ENCODE measurements around the gene ETDC. TPM values are rescaled to one million over a fixed set of nuclear protein-coding genes. Genes with fewer than 3 reads are reported as not detected.

Gene ETDC
- total RNA-seq, 2 experiments from 2014 or later, result not detected

- CTCF ChIA-PET, result no interaction called here
- no peak for TF ChIP-seq CTCF (IDR thresholded peaks at IDR 0.05)
- H3K9me3 ChIP-seq (ENCODE audit: control insufficient read depth in 1 of 2, insufficient read depth in 1 of 2, low read length in 2 of 2), result peaks cover 0 to 3% of the 10 kb centered on the region in 2 experiments
- H3K27me3 Mint-ChIP-seq, result no peaks in the 10 kb centered on the region
- H3K4me3 ChIP-seq (ENCODE audit: low read length), result no peak overlapping the region
- H3K36me3 ChIP-seq (ENCODE audit: insufficient read depth, low read length), result peaks cover 6% of the 10 kb centered on the region
- no peaks in the 10 kb centered on the region for H3K27me3 ChIP-seq (ENCODE audit: control insufficient read depth in 1 of 2, insufficient read depth in 2 of 2, low read length in 2 of 2)
- POLR2A ChIA-PET, result no interaction called here
- H3K9me3 Mint-ChIP-seq, result no peaks in the 10 kb centered on the region
- no peak for ATAC-seq (ENCODE audit: poor library complexity)
- H3K4me1 ChIP-seq (ENCODE audit: insufficient read depth, low read length), result peaks cover 9% of the 10 kb centered on the region
- no peak overlapping the region for H3K27ac Mint-ChIP-seq
- H3K36me3 Mint-ChIP-seq (ENCODE audit: low read depth), result peaks cover 80% of the 10 kb centered on the region
- intact Hi-C loops (cut with DNase I, micrococcal nuclease), result no loop called here
- peaks cover 27% of the 10 kb centered on the region for H3K4me1 Mint-ChIP-seq (ENCODE audit: low read depth)
- H3K4me3 Mint-ChIP-seq, result no peak overlapping the region
- no peak overlapping the region for H3K27ac ChIP-seq (ENCODE audit: low read depth in 1 of 2, low read length in 2 of 2)
- DNase-seq, result no peak
These were observed 19.2 kb downstream of the ETDC start for GRCh38 chrX:135328421-135329005.

GRCh38 chrX:135330706-135331105 lies 21.4 kb downstream of the ETDC start:
- no peak overlapping the region for H3K27ac Mint-ChIP-seq
- no peak for DNase-seq
- H3K27me3 Mint-ChIP-seq, result no peaks in the 10 kb centered on the region
- intact Hi-C loops (cut with DNase I, micrococcal nuclease), result no loop called here
- POLR2A ChIA-PET, result no interaction called here
- H3K36me3 Mint-ChIP-seq (ENCODE audit: low read depth), result peaks cover 88% of the 10 kb centered on the region
- Histone ChIP-seq H3K9me3 (ENCODE audit: control insufficient read depth in 1 of 2, insufficient read depth in 1 of 2, low read length in 2 of 2) (no peaks in the 10 kb centered on the region), H3K4me1 (ENCODE audit: insufficient read depth, low read length) (peaks cover 9% of the 10 kb centered on the region), H3K4me3 (ENCODE audit: low read length) (no peak overlapping the region), H3K27ac (ENCODE audit: low read depth in 1 of 2, low read length in 2 of 2) (no peak overlapping the region), H3K36me3 (ENCODE audit: insufficient read depth, low read length) (peaks cover 6% of the 10 kb centered on the region), H3K27me3 (ENCODE audit: control insufficient read depth in 1 of 2, insufficient read depth in 2 of 2, low read length in 2 of 2) (no peaks in the 10 kb centered on the region)
- H3K9me3 Mint-ChIP-seq, result no peaks in the 10 kb centered on the region
- CTCF ChIA-PET, result no interaction called here
- peaks cover 40% of the 10 kb centered on the region for H3K4me1 Mint-ChIP-seq (ENCODE audit: low read depth)
- no peak for TF ChIP-seq CTCF (IDR thresholded peaks at IDR 0.05)
- no peak for ATAC-seq (ENCODE audit: poor library complexity)
- no peak overlapping the region for H3K4me3 Mint-ChIP-seq

- POLR2A ChIA-PET, result no interaction called here
- H3K27me3 Mint-ChIP-seq, result no peaks in the 10 kb centered on the region
- ATAC-seq (ENCODE audit: poor library complexity), result no peak
These were observed 22.2 kb downstream of the ETDC start for GRCh38 chrX:135331525-135331924.

More at GRCh38 chrX:135331525-135331924, 22.2 kb downstream of the ETDC start:
- no peak overlapping the region for H3K4me3 ChIP-seq (ENCODE audit: low read length)
- intact Hi-C loops (cut with DNase I, micrococcal nuclease), result no loop called here
- Mint-ChIP-seq H3K9me3 (no peaks in the 10 kb centered on the region), H3K4me1 (ENCODE audit: low read depth) (peaks cover 45% of the 10 kb centered on the region), H3K36me3 (ENCODE audit: low read depth) (peaks cover 87% of the 10 kb centered on the region), H3K27ac (no peak overlapping the region), H3K4me3 (no peak overlapping the region)
- H3K27me3 ChIP-seq (ENCODE audit: control insufficient read depth in 1 of 2, insufficient read depth in 2 of 2, low read length in 2 of 2), result no peaks in the 10 kb centered on the region
- DNase-seq, result no peak
- H3K9me3 ChIP-seq (ENCODE audit: control insufficient read depth in 1 of 2, insufficient read depth in 1 of 2, low read length in 2 of 2), result no peaks in the 10 kb centered on the region
- TF ChIP-seq CTCF (IDR thresholded peaks at IDR 0.05), result no peak
- peaks cover 6% of the 10 kb centered on the region for H3K36me3 ChIP-seq (ENCODE audit: insufficient read depth, low read length)
- CTCF ChIA-PET, result no interaction called here
- H3K27ac ChIP-seq (ENCODE audit: low read depth in 1 of 2, low read length in 2 of 2), result no peak overlapping the region
- peaks cover 12% of the 10 kb centered on the region for H3K4me1 ChIP-seq (ENCODE audit: insufficient read depth, low read length)
